ENCODE data around the gene PYCR2. TPM values are rescaled to one million over a fixed set of nuclear protein-coding genes. Genes with fewer than 3 reads are reported as not detected.
"Not testable (repeated sequence)": the region's sequence is repeated elsewhere in the genome, so short reads cannot be mapped to it uniquely, and the experiment has no call there.

The PYCR2 gene
- 74.2 and 113 TPM in 2 replicates for total RNA-seq (2014; rRNA removed; shearing (Covaris generic); ENCODE audit: low replicate concordance)

DNA sequence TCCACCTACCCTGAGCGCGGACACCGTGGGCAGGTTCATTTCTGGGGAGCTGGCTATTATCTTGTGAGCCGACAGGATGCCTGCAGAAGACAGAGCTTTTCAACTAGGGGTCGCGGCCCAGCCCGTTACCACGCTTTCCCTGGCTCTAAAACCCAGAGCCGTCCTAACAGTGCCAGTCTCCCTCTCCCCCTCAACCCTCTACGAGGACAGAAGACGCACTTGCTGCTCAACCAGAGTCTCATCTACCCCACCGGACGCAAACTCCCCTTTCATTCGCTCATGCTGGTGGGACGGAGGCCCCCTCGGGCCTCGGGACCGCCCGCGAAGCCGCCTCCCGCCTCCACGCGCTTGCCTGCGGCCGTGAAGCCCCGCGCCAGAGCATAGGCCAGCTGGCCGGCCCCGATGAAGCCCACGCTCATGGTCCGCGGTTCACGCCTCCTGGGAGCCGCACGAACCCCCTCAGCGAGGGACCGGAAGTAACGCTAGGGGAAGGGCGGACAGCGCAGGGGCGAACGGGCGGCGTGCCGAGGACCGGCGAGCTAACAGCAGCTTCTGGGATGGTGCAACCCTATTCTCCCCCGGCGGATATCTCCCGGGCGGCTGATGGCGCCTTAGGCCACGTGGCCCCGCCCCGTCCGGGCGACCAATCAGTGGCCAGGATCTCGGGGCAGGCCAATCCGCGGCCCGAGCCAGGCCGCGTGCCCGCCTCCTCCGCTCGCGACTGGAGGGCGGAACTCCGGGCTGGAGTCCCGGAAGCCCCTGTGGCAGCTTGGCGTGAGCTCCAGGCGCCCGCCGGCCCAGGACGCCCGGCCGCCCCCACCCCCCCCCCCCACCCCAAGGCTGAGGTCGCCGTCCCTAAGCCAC is at the start of gene PYCR2:
Gene PYCR2 (minus strand): TSS at position 559 of the 864 bp plus-strand sequence. CDS start 140 bp downstream, at position 419.
- DNase-seq = peak; percentile 98
- H3K9me3 ChIP-seq = no peaks in the 10 kb centered on the region

DNA sequence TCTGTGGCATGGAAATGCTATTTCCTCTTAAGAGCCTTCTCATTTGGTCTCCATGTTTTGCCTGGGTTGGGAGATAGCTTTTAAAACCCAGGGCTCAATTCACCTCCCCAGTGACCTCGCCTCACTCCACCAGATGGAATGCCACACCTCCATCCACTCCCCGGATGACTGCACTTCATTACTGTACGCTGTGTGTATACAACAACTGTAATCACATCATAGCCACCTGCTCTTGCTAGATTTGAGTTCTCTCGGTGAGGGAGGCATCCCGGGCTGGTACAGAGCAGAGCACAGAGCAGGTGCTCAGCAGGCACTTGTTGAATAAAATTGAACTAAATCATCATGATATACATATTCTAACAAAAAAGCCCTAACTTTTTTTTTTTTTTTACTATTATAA is 49.1 kb upstream of the PYCR2 start:
- Histone ChIP-seq H3K27me3 (no peaks in the 10 kb centered on the region), H3K4me3 (no peak overlapping the region), H3K36me3 (peaks cover 2% of the 10 kb centered on the region; the same call in 1 of the 2 replicates), H3K9me3 (no peaks in the 10 kb centered on the region)
- DNase-seq = no peak

More for the DNA sequence above, at the start of gene PYCR2:
- Histone ChIP-seq H3K27me3 (no peaks in the 10 kb centered on the region), H3K36me3 (peaks cover 42% of the 10 kb centered on the region), H3K4me3 (peak within 1 kb of the TSS; percentile 92)

DNA sequence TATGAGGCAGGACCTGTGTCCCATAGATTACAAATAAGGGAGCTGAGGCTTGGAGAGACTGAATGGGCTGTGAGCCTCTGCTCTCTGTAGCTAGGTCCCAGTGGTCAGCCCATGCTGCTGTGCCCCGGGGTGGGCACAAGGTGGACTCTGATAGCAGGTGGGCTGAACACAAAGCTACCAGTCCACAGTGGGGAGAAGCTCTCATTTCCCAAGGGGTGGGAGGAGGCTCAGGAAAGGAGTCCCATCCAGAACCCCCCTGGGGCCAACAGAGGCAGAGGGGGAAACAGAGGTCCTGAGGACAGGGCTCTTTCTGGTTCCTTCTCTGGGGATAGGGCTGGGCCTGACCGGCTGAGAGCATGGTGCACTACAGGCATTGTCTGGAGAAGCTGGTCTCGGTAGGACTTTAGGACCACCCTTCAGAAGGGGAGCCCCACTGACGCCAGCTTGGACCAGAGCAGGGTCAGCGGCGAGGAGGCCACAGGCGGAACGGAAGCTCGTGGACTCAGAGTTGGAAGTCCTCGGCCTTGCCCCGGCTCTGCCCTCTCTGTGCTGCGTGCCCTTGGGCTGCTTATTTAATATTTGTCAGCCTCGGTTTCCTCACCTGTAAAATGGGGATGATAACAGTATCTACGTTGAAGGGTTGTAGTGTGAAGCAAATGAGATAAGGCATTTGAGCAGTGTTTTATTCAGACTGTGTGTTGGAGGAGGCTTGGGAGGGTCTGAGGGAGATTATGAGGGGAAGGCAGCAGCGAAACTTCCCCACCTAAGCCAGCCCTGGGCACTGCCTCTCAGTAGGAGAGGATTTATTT is 48.5 kb upstream of the PYCR2 start:
- no peak for DNase-seq
- Histone ChIP-seq H3K4me3 (no peak overlapping the region), H3K27me3 (no peaks in the 10 kb centered on the region), H3K36me3 (peaks cover 2% of the 10 kb centered on the region; the same call in 1 of the 2 replicates), H3K9me3 (no peaks in the 10 kb centered on the region)

DNA sequence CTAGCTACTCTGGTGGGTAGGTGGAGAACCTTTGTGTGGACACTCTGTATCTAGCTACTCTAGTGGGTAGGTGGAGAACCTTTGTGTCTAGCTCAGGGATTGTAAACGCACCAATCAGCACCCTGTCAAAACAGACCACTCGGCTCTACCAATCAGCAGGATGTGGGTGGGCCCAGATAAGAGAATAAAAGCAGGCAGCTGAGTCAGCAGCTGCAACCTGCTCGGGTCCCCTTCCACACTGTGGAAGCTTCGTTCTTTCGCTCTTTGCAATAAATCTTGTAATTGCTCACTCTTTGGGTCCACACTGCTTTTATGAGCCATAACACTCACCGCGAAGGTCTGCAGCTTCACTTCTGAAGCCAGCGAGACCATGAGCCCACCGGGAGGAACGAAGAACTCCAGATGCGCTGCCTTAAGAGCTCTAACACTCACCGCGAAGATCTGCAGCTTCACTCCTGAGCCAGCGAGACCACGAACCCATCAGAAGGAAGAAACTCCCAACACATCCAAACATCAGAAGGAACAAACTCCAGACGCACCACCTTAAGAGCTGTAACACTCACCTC is 46.6 kb upstream of the PYCR2 start:
- not testable (repeated sequence) for H3K36me3 ChIP-seq, H3K27me3 ChIP-seq, H3K4me3 ChIP-seq, DNase-seq, H3K9me3 ChIP-seq

DNA sequence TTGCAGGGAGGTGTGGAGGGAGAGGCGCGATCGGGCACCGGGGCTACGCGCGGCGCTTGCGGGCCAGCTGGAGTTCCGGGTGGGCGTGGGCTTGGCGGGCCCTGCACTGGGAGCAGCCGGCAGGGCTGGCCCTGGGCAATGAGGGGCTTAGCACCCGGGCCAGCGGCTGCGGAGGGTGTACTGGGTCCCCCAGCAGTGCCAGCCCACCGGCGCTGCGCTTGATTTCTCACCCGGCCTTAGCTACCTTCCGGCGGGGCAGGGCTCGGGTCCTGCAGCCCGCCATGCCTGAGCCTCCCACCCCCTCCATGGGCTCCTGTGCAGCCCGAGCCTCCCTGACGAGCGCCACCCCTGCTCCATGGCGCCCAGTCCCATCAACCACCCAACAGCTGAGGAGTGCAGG is 45.7 kb upstream of the PYCR2 start:
- not testable (repeated sequence) for H3K9me3 ChIP-seq, H3K27me3 ChIP-seq, DNase-seq

DNA sequence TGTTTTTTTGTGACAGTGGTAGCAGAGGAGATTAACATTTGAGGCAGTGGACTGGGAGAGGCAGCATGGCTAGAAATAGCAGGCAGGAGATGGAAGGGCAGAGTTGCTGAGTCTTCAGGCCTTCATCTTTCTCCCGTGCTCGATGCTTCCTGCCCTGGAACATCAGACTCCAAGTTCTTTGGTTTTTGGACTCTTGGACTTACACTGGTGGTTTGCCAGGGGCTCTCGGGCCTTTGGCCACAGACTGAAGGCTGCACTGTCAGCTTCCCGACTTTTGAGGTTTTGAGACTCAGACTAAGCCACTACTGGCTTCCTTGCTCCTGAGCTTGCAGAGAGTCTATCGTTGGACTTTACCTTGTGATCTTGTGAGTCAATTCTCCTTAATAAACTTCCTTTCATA is 41.2 kb upstream of the PYCR2 start:
- no peak for DNase-seq
- H3K27me3 ChIP-seq = no peaks in the 10 kb centered on the region
- H3K9me3 ChIP-seq = peaks cover 2% of the 10 kb centered on the region; the same call in 1 of the 2 replicates
- no peak overlapping the region for H3K4me3 ChIP-seq
- no peaks in the 10 kb centered on the region for H3K36me3 ChIP-seq

More for the DNA sequence above, 45.7 kb upstream of the PYCR2 start:
- not testable (repeated sequence) for H3K4me3 ChIP-seq, H3K36me3 ChIP-seq

DNA sequence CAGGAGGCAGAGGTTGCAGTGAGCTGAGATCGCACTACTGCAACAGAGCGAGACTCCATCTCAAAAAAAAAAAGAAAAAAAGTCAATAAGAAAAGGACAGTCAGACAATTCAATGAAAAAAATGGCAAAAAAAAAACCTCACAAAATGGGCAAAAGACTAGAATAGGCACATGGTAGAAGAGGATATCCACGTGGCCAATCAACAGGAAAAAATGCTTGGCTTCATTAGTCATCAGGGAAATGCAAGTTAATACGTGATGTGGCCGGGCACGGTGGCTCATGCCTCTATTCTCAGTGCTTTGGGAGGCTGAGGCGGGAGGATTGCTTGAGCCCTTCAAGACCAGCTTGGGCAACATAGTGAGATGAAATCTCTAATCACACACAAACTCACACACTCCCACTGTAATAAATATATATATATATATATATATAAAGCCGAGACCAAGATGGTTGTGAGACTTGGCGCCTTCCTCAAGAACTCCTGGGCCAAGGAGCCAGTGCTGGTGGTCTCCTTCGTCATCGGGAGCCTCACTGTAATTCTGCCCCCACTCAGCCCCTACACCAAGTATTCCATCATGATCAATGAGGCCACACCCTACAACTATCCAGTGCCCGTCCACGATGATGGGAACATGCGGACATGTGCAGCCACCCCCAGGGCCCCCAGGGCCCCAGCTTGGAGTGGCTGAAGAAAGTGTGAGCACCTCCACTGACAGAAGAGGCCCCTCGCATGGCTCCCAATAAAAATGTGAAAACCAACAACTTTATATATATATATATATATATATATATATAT is 39.9 kb upstream of the PYCR2 start:
- no peak for DNase-seq
- no peaks in the 10 kb centered on the region for H3K36me3 ChIP-seq

DNA sequence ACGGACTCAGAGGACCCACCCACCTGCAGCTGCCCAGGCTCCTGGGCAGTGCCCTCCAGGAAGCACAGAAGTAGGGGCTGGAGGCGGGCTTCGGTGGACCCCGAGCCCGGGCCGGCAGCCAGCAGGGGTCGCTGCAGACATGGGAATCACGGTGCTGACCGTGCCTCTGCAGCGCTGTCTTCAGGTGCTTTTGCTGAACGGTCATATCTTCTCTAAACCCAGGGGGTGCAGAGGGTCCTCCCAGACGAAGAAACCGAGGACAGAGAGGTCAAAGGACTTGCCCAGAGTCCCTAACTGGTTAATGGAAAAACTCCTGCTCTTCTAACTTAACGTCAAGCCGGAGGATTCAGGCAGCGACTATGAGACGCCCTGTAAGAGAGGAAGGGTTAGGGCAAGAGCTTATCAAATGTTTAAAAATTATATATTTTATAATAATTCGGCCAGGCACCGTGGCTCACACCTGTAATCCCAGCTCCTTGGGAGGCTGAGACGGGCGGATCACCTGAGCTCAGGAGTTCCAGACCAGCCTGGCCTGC is 38.5 kb upstream of the PYCR2 start:
- Histone ChIP-seq H3K9me3 (peaks cover 2% of the 10 kb centered on the region; the same call in 1 of the 2 replicates), H3K4me3 (no peak overlapping the region), H3K36me3 (no peaks in the 10 kb centered on the region), H3K27me3 (no peaks in the 10 kb centered on the region)
- DNase-seq = no peak

More for the DNA sequence above, 39.9 kb upstream of the PYCR2 start:
- no peak overlapping the region for H3K4me3 ChIP-seq
- H3K27me3 ChIP-seq = no peaks in the 10 kb centered on the region
- H3K9me3 ChIP-seq = peaks cover 2% of the 10 kb centered on the region; the same call in 1 of the 2 replicates

DNA sequence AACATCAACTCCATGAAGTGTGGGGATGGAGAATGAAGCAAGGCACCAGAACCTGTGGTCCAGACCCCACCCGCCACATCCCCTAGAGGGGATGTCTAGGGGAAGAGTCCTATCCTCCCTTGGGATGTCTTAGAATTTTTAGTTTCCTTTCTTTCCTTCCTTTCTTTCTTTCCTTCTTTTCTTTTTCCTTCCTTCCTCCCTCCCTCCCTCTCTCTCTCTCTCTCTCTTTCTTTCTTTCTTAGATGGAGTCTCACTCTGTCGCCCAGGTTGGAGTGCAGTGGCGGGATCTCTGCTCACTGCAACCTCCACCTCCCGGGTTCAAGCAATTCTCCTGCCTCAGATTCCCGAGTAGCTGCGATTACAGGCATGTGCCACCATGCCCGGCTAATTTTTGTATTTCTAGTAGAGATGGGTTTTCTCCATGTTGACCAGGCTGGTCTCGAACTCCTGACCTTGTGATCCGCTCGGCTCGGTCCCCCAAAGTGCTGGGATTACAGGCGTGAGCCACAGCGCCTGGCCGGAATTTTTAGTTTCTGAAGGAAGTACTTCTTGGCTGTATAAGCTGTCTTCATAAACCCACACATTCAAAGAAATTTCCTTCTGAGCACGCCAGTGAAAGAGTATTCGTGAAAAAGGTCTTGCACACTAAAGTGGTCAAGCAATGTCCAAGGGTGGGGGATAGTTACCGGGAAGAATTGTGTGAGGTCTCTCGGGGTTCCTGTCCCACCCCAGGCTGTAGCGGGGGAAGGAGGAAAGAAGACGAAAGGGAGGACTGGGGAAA is 37.8 kb upstream of the PYCR2 start:
- H3K27me3 ChIP-seq = no peaks in the 10 kb centered on the region
- H3K4me3 ChIP-seq = no peak overlapping the region
- no peak for DNase-seq
- peaks cover 2% of the 10 kb centered on the region; the same call in 1 of the 2 replicates for H3K9me3 ChIP-seq
- H3K36me3 ChIP-seq = no peaks in the 10 kb centered on the region

DNA sequence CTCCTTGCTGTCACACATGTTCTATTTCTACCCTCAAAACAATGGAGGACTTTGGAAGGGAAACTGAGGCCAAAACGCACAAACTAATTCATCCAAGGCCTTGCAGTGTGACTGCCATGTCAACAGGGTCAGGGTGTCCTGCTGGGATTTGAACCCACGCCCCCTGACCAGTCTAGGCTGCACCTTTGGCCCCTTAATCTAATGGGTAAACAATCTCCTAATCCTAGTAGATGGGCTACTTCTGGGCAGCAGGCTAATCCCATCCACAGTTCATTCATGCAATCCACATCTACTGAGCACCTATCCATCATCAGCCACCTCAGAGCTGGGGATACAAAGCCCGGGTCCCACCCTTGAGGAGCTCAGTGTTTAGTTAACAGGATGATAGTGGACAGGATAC is 34.0 kb upstream of the PYCR2 start:
- Histone ChIP-seq H3K36me3 (no peaks in the 10 kb centered on the region), H3K9me3 (peaks cover 2% of the 10 kb centered on the region; the same call in 1 of the 2 replicates), H3K4me3 (no peak overlapping the region), H3K27me3 (no peaks in the 10 kb centered on the region)
- DNase-seq = no peak

DNA sequence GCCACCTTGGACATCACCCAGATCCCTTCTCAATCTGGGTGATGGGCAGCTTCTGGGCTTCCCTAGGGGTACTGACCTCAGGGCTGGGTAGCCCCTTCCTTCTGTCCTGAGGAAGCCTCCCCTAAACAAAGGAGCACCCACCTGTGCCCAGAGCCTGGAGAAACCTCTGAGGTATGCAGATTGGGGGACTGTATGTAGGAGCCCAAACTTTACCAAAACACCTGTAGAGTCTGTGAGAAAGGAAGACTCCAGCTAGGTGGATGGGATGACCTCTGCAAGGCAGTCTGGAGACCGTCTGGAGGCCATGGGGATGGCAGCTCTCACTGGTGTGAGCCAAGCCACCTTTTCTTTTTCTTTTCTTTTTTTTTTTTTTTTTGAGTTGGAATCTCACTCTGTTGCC is 30.7 kb upstream of the PYCR2 start:
- no peaks in the 10 kb centered on the region for H3K9me3 ChIP-seq
- H3K4me3 ChIP-seq = no peak overlapping the region
- no peaks in the 10 kb centered on the region for H3K36me3 ChIP-seq
- no peak for DNase-seq
- H3K27me3 ChIP-seq = no peaks in the 10 kb centered on the region; the same call in 1 of the 2 replicates

DNA sequence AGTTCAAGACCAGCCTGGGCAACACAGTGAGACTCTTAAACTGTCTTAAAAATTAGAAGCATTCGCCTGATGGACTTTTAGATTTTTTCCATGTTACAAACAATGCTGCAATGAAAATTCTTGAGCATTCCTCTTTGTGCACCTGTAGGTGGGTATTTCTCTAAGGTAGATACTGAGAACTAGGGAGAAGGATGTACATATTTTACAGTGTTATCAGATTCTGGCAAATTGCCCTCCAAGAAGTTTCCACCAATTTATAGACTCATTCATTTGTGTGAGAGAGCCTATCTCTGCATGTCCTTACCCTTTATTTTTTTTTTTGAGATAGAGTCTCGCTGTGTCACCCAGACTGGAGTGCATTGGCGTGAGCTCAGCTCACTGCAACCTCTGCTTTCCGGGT is 29.3 kb upstream of the PYCR2 start:
- Histone ChIP-seq H3K27me3 (no peaks in the 10 kb centered on the region; the same call in 1 of the 2 replicates), H3K36me3 (no peaks in the 10 kb centered on the region), H3K4me3 (no peak overlapping the region), H3K9me3 (no peaks in the 10 kb centered on the region)
- DNase-seq = no peak

DNA sequence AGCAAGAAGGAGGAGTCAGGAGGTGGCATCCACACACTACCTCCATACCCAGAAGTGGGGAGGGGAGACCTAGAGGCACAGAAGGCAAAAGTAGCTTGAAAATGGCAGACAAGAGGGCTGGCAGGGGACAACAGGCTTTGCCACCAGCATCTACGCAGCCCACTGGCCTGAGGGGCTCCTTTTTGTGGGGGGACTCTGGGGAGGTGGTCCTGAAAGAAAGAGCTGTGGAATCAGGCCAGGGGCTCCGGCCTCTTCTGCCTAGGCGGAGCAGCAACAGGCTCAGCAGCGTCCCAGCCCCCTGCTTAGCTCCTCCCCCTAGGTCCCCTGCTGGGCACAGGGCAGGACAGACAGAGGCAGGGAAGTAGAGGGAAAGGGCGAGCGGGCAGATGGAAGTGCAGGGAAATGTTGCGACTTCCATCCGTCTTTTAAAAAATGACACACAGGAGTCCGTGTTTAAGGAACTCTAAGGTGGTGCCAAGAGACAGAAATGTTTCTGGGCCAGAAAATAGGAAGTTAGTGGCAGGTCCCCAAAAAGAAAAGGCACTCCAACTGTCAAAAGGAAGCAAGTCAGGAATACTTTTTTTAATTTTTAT is 27.0 kb upstream of the PYCR2 start:
- no peak for DNase-seq
- Histone ChIP-seq H3K27me3 (peaks cover under 1% of the 10 kb centered on the region), H3K9me3 (no peaks in the 10 kb centered on the region), H3K4me3 (no peak overlapping the region), H3K36me3 (no peaks in the 10 kb centered on the region)

DNA sequence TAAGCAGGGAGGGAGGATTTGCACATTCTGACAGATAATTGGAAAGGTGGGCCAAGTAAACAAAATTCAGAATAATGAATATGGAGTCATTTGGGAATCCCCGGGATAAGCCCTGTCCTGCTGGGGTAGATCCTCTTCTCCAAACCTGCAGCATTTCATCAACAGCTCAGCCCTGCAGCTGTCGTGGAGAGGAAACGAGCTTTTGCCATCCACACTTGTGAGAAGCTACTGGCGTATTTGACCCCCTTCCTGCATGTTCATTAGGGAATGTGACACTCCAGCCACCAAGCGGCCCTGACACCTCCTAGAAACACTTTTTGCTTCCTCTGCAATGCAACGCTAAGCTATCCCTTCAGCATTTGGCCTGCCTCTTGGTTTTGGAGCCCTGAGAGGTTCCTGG is 25.0 kb upstream of the PYCR2 start:
- H3K9me3 ChIP-seq = no peaks in the 10 kb centered on the region
- H3K27me3 ChIP-seq = peaks cover 3% of the 10 kb centered on the region
- no peaks in the 10 kb centered on the region for H3K36me3 ChIP-seq
- no peak overlapping the region for H3K4me3 ChIP-seq
- no peak for DNase-seq

DNA sequence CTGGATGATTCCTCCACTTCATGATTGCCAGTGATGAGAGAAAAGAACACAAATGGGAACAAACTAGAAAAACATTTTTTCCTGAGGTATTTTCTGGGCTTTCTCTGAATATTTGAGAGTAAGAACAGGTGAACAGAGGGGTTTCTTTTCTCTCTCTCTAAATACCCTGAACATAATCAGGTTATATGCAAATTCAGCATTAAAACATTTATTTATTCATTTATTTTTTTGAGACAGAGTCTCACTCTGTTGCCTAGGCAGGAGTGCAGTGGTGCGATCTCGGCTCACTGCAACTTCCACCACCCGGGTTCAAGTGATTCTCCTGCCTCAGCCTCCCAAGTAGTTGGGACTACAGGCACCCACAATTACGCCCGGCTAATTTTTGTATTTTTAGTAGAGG is 22.8 kb upstream of the PYCR2 start:
- Histone ChIP-seq H3K36me3 (no peaks in the 10 kb centered on the region), H3K27me3 (peaks cover 3% of the 10 kb centered on the region), H3K9me3 (no peaks in the 10 kb centered on the region), H3K4me3 (no peak overlapping the region)
- no peak for DNase-seq
